Mesendoderm (in vitro differentiated cells): ENCODE data around the gene KIF11. TPM values are rescaled to one million over a fixed set of nuclear protein-coding genes. Genes with fewer than 3 reads are reported as not detected.

ENCODE experiments used
- DNase-seq: peaks from one replicate; pipeline ENCODE4 v3.0.0; 2013
- H2AK5ac ChIP-seq: 2 replicates; pipeline ENCODE4 v1.6.1; 2013; ENCODE audit warnings: low read length, inconsistent platforms
- H2BK120ac ChIP-seq: 2 replicates; pipeline ENCODE4 v1.6.1; 2013; ENCODE audit warnings: low read depth, mild to moderate bottlenecking, low read length, moderate library complexity, mixed read lengths
- H2BK15ac ChIP-seq: replicated peaks from 2 replicates; pipeline ENCODE4 v1.6.1; 2013; ENCODE audit warnings: low read depth, mild to moderate bottlenecking, moderate library complexity
- H2BK5ac ChIP-seq: 2 replicates; pipeline ENCODE4 v1.6.1; 2013; ENCODE audit warnings: low read length, inconsistent platforms
- H3K18ac ChIP-seq: 2 replicates; pipeline ENCODE4 v1.6.1; 2013; ENCODE audit warnings: mild to moderate bottlenecking, low read length, mixed read lengths
- H3K23ac ChIP-seq: one replicate; pipeline ENCODE4 v1.6.1; 2013; ENCODE audit warnings: low read length
- H3K27ac ChIP-seq: 2 replicates; pipeline ENCODE4 v1.5.1; 2013; ENCODE audit warnings: low read depth, mild to moderate bottlenecking, inconsistent platforms, low read length, moderate library complexity
- H3K27me3 ChIP-seq: 2 replicates; pipeline ENCODE4 v1.6.1; 2013; ENCODE audit warnings: low read length, control low read depth, mild to moderate bottlenecking, inconsistent platforms; ENCODE audit not compliant: insufficient read depth, poor library complexity
- H3K36me3 ChIP-seq: 2 replicates; pipeline ENCODE4 v1.6.1; 2013; ENCODE audit warnings: low read length, inconsistent platforms; ENCODE audit not compliant: control insufficient read depth, insufficient read depth
- H3K4ac ChIP-seq: one replicate; pipeline ENCODE4 v1.6.1; 2013; ENCODE audit warnings: low read depth, mild to moderate bottlenecking, low read length, moderate library complexity
- H3K4me1 ChIP-seq: 2 replicates; pipeline ENCODE4 v1.6.1; 2013; ENCODE audit warnings: low read depth, low read length, inconsistent platforms; ENCODE audit not compliant: control insufficient read depth
- H3K4me2 ChIP-seq: 2 replicates; pipeline ENCODE4 v1.6.1; 2013; ENCODE audit warnings: low read length
- H3K4me3 ChIP-seq: 2 replicates; pipeline ENCODE4 v1.5.1; 2013; ENCODE audit warnings: mild to moderate bottlenecking, low read length
- H3K56ac ChIP-seq: one replicate; pipeline ENCODE4 v1.6.1; 2013; ENCODE audit warnings: low read length
- H3K79me1 ChIP-seq: 2 replicates; pipeline ENCODE4 v1.6.1; 2013; ENCODE audit warnings: low read length, inconsistent platforms
- H3K79me2 ChIP-seq: 2 replicates; pipeline ENCODE4 v1.6.1; 2013; ENCODE audit warnings: mild to moderate bottlenecking, low read length; ENCODE audit not compliant: control insufficient read depth, insufficient read depth
- H3K9ac ChIP-seq: 2 replicates; pipeline ENCODE4 v1.6.1; 2013; ENCODE audit warnings: low read length, inconsistent platforms
- H4K5ac ChIP-seq: one replicate; pipeline ENCODE4 v1.6.1; 2013; ENCODE audit warnings: low read length
- H4K8ac ChIP-seq: one replicate; pipeline ENCODE4 v1.6.1; 2013; ENCODE audit warnings: low read depth, mild to moderate bottlenecking, control low read depth, low read length, moderate library complexity
- WGBS: extraction: QIAGEN DNeasy Blood & Tissue Kit; methylation state at CpG from one replicate; pipeline ENCODE4 v1.1.7; 2013; ENCODE audit warnings: low lambda C conversion rate, missing lambda C conversion rate; ENCODE audit not compliant: insufficient coverage; ENCODE audit errors: extremely low coverage; 5-methylcytosine and 5-hydroxymethylcytosine counted together
- small RNA-seq: library from polyadenylated mRNA; stranded (forward); fragments of <200 nt; extraction: miRNeasy Mini kit (QIAGEN cat#:217004); gene quantifications from one replicate; pipeline ENCODE3, GENCODE V24; 2013; ENCODE audit not compliant: insufficient read depth

Gene KIF11

GRCh38 chr10:92699193-92699517 lies 106.2 kb downstream of the KIF11 start:
- Histone ChIP-seq H3K4me2 (peak overlapping the region; percentile 70), H4K5ac (peak overlapping the region; percentile 39), H3K4ac (no peak overlapping the region), H2BK120ac (no peak overlapping the region), H3K79me1 (no peaks in the 10 kb centered on the region), H4K8ac (no peak overlapping the region), H2BK5ac (no peak overlapping the region), H3K18ac (peak overlapping the region; percentile 93), H2AK5ac (no peak overlapping the region), H3K27ac (no peak overlapping the region), H3K9ac (peak overlapping the region; percentile 58), H3K23ac (peak overlapping the region; percentile 24), H3K36me3 (no peaks in the 10 kb centered on the region), H2BK15ac (peak overlapping the region; percentile 61), H3K4me3 (peak overlapping the region; percentile 22), H3K27me3 (peaks cover 19% of the 10 kb centered on the region), H3K79me2 (no peaks in the 10 kb centered on the region), H3K4me1 (no peaks in the 10 kb centered on the region), H3K56ac (peak overlapping the region; percentile 73)
- no peak for DNase-seq
- WGBS, result no CpG with 5 or more reads among the region's 3 CpGs

- H3K36me3 ChIP-seq, result no peaks in the 10 kb centered on the region
- H2AK5ac ChIP-seq, result no peak overlapping the region
- H2BK5ac ChIP-seq, result no peak overlapping the region
- peaks cover 16% of the 10 kb centered on the region for H3K27me3 ChIP-seq
- DNase-seq, result peak; percentile 78
- H3K4me1 ChIP-seq, result no peaks in the 10 kb centered on the region
- peak overlapping the region; percentile 22 for H3K4me3 ChIP-seq
- no peaks in the 10 kb centered on the region for H3K79me2 ChIP-seq
- no peak overlapping the region for H2BK120ac ChIP-seq
- H4K8ac ChIP-seq, result no peak overlapping the region
- peak overlapping the region; percentile 39 for H4K5ac ChIP-seq
- peak overlapping the region; percentile 93 for H3K18ac ChIP-seq
- no peak overlapping the region for H3K27ac ChIP-seq
- H3K23ac ChIP-seq, result peak overlapping the region; percentile 24
- no peak overlapping the region for H3K4ac ChIP-seq
- peak overlapping the region; percentile 73 for H3K56ac ChIP-seq
- WGBS, result no CpG with 5 or more reads among the region's 32 CpGs
- H3K9ac ChIP-seq, result peak overlapping the region; percentile 58
- H3K4me2 ChIP-seq, result peak overlapping the region; percentile 70
- no peaks in the 10 kb centered on the region for H3K79me1 ChIP-seq
- peak overlapping the region; percentile 61 for H2BK15ac ChIP-seq
These were observed 106.8 kb downstream of the KIF11 start for GRCh38 chr10:92699518-92700381.

- no peak overlapping the region for H3K4me3 ChIP-seq
- H3K79me1 ChIP-seq, result no peaks in the 10 kb centered on the region
- peaks cover 4% of the 10 kb centered on the region for H3K27me3 ChIP-seq
- no peak overlapping the region for H2BK120ac ChIP-seq
- no peak for DNase-seq
- no peaks in the 10 kb centered on the region for H3K36me3 ChIP-seq
- no peak overlapping the region for H2AK5ac ChIP-seq
- no peaks in the 10 kb centered on the region for H3K4me1 ChIP-seq
- H3K9ac ChIP-seq, result no peak overlapping the region
- no peak overlapping the region for H4K8ac ChIP-seq
- no peak overlapping the region for H3K4me2 ChIP-seq
- H3K18ac ChIP-seq, result no peak overlapping the region
- H3K4ac ChIP-seq, result no peak overlapping the region
- no peak overlapping the region for H2BK5ac ChIP-seq
- H3K23ac ChIP-seq, result no peak overlapping the region
- no peak overlapping the region for H3K56ac ChIP-seq
- H4K5ac ChIP-seq, result no peak overlapping the region
- no peak overlapping the region for H3K27ac ChIP-seq
- no peak overlapping the region for H2BK15ac ChIP-seq
- H3K79me2 ChIP-seq, result no peaks in the 10 kb centered on the region
- WGBS, result no CpG with 5 or more reads among the region's 4 CpGs
These were observed 109.5 kb downstream of the KIF11 start for GRCh38 chr10:92702301-92702916.

Small RNA genes within 50 kb of the gene (small RNA-seq; reads per million reads assigned to genes)
- gene RN7SL644P, result not detected
